Loucy (cell line): ENCODE data around the gene SGMS2.

ENCODE experiments used
- EZH2phosphoT487 ChIP-seq: fragments of 200-600 bp; IDR thresholded peaks from 2 replicates; pipeline ENCODE4 v1.6.1; 2018; ENCODE audit warnings: antibody characterized with exemption, mild to moderate bottlenecking, moderate library complexity, borderline replicate concordance
- TF ChIP-seq, protein P1 (sequence below): fragments of 200-600 bp; sonication (generic); conservative IDR thresholded peaks from 2 replicates; pipeline ENCODE4 v1.5.1; 2014; ENCODE audit warnings: mild to moderate bottlenecking, antibody characterized with exemption, low read length

DNA sequence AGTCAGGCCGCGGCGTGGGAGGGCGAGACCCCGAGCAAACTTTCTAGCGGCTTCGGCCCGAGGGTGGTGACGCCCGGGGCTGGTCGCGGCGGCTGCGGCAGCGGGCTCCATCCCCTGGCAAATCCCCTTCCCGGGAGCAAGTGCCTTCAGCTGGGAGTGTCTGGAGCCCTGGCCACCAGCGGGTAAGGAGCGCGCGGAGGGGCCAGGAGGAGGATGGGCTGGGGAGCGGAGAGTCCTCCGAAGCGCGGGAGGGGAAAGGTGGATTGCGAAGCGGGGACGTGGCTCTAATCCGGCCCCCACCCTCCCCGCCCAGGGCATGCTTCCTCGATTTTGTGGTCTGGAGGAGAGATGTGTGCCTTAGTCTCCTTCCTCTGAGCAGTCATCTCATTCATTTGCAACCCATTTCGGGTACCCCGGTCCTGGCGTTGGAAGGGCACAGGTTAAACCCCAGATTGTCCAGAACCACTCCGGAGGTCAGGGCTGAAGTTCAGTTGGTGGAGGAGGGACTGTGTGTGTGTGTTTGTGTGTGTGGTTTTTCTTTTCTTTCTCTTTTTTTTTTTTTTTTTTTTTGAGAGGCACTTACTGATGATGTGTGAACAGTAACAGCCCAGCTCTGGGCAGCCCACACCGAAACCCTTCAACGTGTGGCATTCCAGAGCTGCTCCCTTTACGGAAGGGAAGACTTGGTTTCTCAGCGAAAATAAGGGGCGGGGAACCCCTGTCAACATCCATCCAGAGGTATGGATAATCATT, 516 bp downstream of the SGMS2 start:
- no peak for TF ChIP-seq EZH2phosphoT487
- TF ChIP-seq, protein P1, sequence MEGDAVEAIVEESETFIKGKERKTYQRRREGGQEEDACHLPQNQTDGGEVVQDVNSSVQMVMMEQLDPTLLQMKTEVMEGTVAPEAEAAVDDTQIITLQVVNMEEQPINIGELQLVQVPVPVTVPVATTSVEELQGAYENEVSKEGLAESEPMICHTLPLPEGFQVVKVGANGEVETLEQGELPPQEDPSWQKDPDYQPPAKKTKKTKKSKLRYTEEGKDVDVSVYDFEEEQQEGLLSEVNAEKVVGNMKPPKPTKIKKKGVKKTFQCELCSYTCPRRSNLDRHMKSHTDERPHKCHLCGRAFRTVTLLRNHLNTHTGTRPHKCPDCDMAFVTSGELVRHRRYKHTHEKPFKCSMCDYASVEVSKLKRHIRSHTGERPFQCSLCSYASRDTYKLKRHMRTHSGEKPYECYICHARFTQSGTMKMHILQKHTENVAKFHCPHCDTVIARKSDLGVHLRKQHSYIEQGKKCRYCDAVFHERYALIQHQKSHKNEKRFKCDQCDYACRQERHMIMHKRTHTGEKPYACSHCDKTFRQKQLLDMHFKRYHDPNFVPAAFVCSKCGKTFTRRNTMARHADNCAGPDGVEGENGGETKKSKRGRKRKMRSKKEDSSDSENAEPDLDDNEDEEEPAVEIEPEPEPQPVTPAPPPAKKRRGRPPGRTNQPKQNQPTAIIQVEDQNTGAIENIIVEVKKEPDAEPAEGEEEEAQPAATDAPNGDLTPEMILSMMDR, result no peak
